CD4-positive, alpha-beta T cell (primary cell): ENCODE results near the gene CCDC9B. TPM values are rescaled to one million over a fixed set of nuclear protein-coding genes. Genes with fewer than 3 reads are reported as not detected.

Experiments
- ATAC-seq: fragments of 200-7000 bp; cut with Tn5 transposase; one replicate; pipeline ENCODE4 v1.10.0; 2022; ENCODE audit warnings: mild to moderate bottlenecking; ENCODE audit not compliant: poor library complexity
- CTCF ChIA-PET: fragments of 350-600 bp; sonication (Branson Sonifier 250); formaldehyde crosslinking; loops from one replicate; lab custom pipeline; 2021; ENCODE audit warnings: antibody characterized with exemption, inconsistent platforms; lab: Charles Lee
- POLR2A ChIA-PET: fragments of 350-600 bp; sonication (Branson Sonifier 250); formaldehyde crosslinking; loops from one replicate; lab custom pipeline; 2021; ENCODE audit warnings: antibody characterized with exemption, inconsistent platforms; lab: Charles Lee
- DNase-seq, 14 experiments: peaks; one replicate each; pipeline ENCODE4 v3.0.0-alpha.2; 2013 to 2020; ENCODE audit warnings: mixed read lengths in 2 of 14
- H3K27ac ChIP-seq, 2 donors: one replicate each; pipeline versions ENCODE4 v1.5.1 to v1.7.0; 2013; ENCODE audit warnings: low read length in 2 of 2, low read depth in 1 of 2, mild to moderate bottlenecking in 1 of 2
- H3K27me3 ChIP-seq, 2 experiments: 1 replicate in 1 of 2; 2 replicates in 1 of 2; pipeline versions ENCODE4 v1.6.1 to v1.7.0; 2013; ENCODE audit warnings: low read length in 2 of 2, control low read depth in 1 of 2, mild to moderate bottlenecking in 1 of 2, moderate library complexity in 1 of 2; ENCODE audit not compliant: insufficient read depth in 2 of 2, control insufficient read depth in 1 of 2
- H3K36me3 ChIP-seq: one replicate; pipeline ENCODE4 v1.6.1; 2013; ENCODE audit warnings: low read length, control low read depth; ENCODE audit not compliant: insufficient read depth
- H3K4me1 ChIP-seq: one replicate; pipeline ENCODE4 v1.6.1; 2013; ENCODE audit warnings: low read length, control low read depth; ENCODE audit not compliant: insufficient read depth
- H3K4me3 ChIP-seq: one replicate; pipeline ENCODE4 v1.5.1; 2013; ENCODE audit warnings: mild to moderate bottlenecking, low read length, moderate library complexity
- H3K9me3 ChIP-seq, 2 experiments: 1 replicate in 1 of 2; 2 replicates in 1 of 2; pipeline versions ENCODE4 v1.6.1 to v1.7.0; 2013; ENCODE audit warnings: low read length in 2 of 2, mild to moderate bottlenecking in 2 of 2, control low read depth in 1 of 2, moderate library complexity in 1 of 2; ENCODE audit not compliant: control insufficient read depth in 1 of 2, insufficient read depth in 1 of 2
- H3K27ac Mint-ChIP-seq: one replicate; pipeline ENCODE4 v1.8.0; 2020; ENCODE audit warnings: mixed read lengths
- H3K27me3 Mint-ChIP-seq: one replicate; pipeline ENCODE4 v1.8.0; 2021; ENCODE audit warnings: mixed read lengths
- H3K36me3 Mint-ChIP-seq: one replicate; pipeline ENCODE4 v1.8.0; 2021; ENCODE audit warnings: low read depth, mixed read lengths
- H3K4me1 Mint-ChIP-seq: one replicate; pipeline ENCODE4 v1.8.0; 2021; ENCODE audit warnings: low read depth, mixed read lengths
- H3K4me3 Mint-ChIP-seq: one replicate; pipeline ENCODE4 v1.8.0; 2020; ENCODE audit warnings: mild to moderate bottlenecking, mixed read lengths
- H3K9me3 Mint-ChIP-seq: one replicate; pipeline ENCODE4 v1.8.0; 2020; ENCODE audit warnings: mixed read lengths
- CTCF ChIP-seq: fragments of 200-600 bp; IDR thresholded peaks from one replicate; pipeline ENCODE4 v1.8.0; 2022; ENCODE audit warnings: antibody characterized with exemption, mild to moderate bottlenecking
- intact Hi-C, 2 experiments: fragments of 100-400 bp; cut with DNase I in 1 of 2; cut with micrococcal nuclease in 1 of 2; formaldehyde crosslinking; loops; one replicate each; pipeline versions ENCODE4 v1.15.1 to v1.9.0; 2023 to 2025; cut with DNase I, micrococcal nuclease
- total RNA-seq, 174 experiments: library from RNA in 2 of 174; stranded (reverse) in 2 of 174; gene quantifications; one replicate each; pipeline ENCODE4 v1.2.3 and lab custom pipeline; 2021 to 2026

Gene CCDC9B
- total RNA-seq, 2 experiments from 2014 or later = 1.0 to 1.5 TPM

- peaks cover 29% of the 10 kb centered on the region for H3K4me1 ChIP-seq
- H3K27me3 Mint-ChIP-seq = no peaks in the 10 kb centered on the region
- ATAC-seq = no peak
- no peak for TF ChIP-seq CTCF
- no peaks in the 10 kb centered on the region for H3K27me3 ChIP-seq
- ChIA-PET CTCF (interaction anchor here (0.6 to 5.1 kb wide), 9 partner anchors 9 to 41 kb away, joined by 3 to 55 read pairs (median 4); partner anchors contain the start of gene PLCB2), POLR2A (interaction anchor here (3.8 kb wide), 1 partner anchor 12 kb away, joined by 65 read pairs; the partner anchor contains the start of gene PLCB2)
- no peaks in the 10 kb centered on the region for H3K9me3 ChIP-seq
- no peaks in the 10 kb centered on the region for H3K36me3 Mint-ChIP-seq
- intact Hi-C loops = loop anchor here (5.0 to 10.0 kb wide), 3 partner anchors 38 to 912 kb away; partner anchors contain the start of genes ANKRD63 (in 1 of the 2), CHP1 (in 1 of the 2), EXD1 (in 1 of the 2) and FSIP1 (in 1 of the 2)
- no peak overlapping the region for H3K27ac Mint-ChIP-seq
- no peak for DNase-seq
- no peak overlapping the region for H3K27ac ChIP-seq
- no peaks in the 10 kb centered on the region for H3K9me3 Mint-ChIP-seq
- peaks cover 29% of the 10 kb centered on the region for H3K4me1 Mint-ChIP-seq
- no peak overlapping the region for H3K4me3 ChIP-seq
- H3K36me3 ChIP-seq = no peaks in the 10 kb centered on the region
- no peak overlapping the region for H3K4me3 Mint-ChIP-seq
These were observed 20.3 kb downstream of the CCDC9B start for GRCh38 chr15:40320409-40320808.

GRCh38 chr15:40317580-40317979, 23.2 kb downstream of the CCDC9B start:
- ATAC-seq (no peak), DNase-seq (no peak)
- intact Hi-C loops = no loop called here
- H3K9me3 ChIP-seq = no peaks in the 10 kb centered on the region
- no peaks in the 10 kb centered on the region for H3K27me3 Mint-ChIP-seq
- POLR2A ChIA-PET = interaction anchor here (0.7 to 1.3 kb wide), 2 partner anchors 9 to 10 kb away, joined by 3 to 4 read pairs; no protein-coding TSS in a partner anchor
- no peaks in the 10 kb centered on the region for H3K36me3 Mint-ChIP-seq
- H3K27ac Mint-ChIP-seq = no peak overlapping the region
- no peaks in the 10 kb centered on the region for H3K9me3 Mint-ChIP-seq
- H3K4me1 Mint-ChIP-seq = peaks cover 27% of the 10 kb centered on the region
- CTCF ChIA-PET = interaction anchor here (1.0 to 3.5 kb wide), 3 partner anchors 10 to 38 kb away, joined by 3 to 14 read pairs (median 8); partner anchors contain the start of gene PLCB2
- no peak overlapping the region for H3K27ac ChIP-seq
- no peak for TF ChIP-seq CTCF
- peaks cover 31% of the 10 kb centered on the region for H3K4me1 ChIP-seq
- H3K27me3 ChIP-seq = no peaks in the 10 kb centered on the region
- no peak overlapping the region for H3K4me3 ChIP-seq
- H3K4me3 Mint-ChIP-seq = no peak overlapping the region
- H3K36me3 ChIP-seq = no peaks in the 10 kb centered on the region

- no peaks in the 10 kb centered on the region for H3K36me3 ChIP-seq
- H3K4me1 ChIP-seq = peaks cover 24% of the 10 kb centered on the region
- no peak for DNase-seq
- no peak for TF ChIP-seq CTCF
- Mint-ChIP-seq H3K9me3 (no peaks in the 10 kb centered on the region), H3K4me1 (peaks cover 22% of the 10 kb centered on the region), H3K27ac (no peak overlapping the region), H3K4me3 (no peak overlapping the region), H3K27me3 (no peaks in the 10 kb centered on the region), H3K36me3 (no peaks in the 10 kb centered on the region)
- no peak overlapping the region for H3K4me3 ChIP-seq
- H3K27me3 ChIP-seq = no peaks in the 10 kb centered on the region
- intact Hi-C loops = no loop called here
- H3K9me3 ChIP-seq = no peaks in the 10 kb centered on the region
- ATAC-seq = no peak
- POLR2A ChIA-PET = interaction anchor here (1.3 kb wide), 1 partner anchor 10 kb away, joined by 4 read pairs; no protein-coding TSS in a partner anchor
- CTCF ChIA-PET = interaction anchor here (0.9 to 3.5 kb wide), 3 partner anchors 9 to 105 kb away, joined by 3 to 14 read pairs (median 8); partner anchors contain the start of gene PLCB2
- H3K27ac ChIP-seq = no peak overlapping the region
These were observed 23.8 kb downstream of the CCDC9B start for GRCh38 chr15:40316931-40317330.
